ENCODE data around the gene MAN1C1.

DNA sequence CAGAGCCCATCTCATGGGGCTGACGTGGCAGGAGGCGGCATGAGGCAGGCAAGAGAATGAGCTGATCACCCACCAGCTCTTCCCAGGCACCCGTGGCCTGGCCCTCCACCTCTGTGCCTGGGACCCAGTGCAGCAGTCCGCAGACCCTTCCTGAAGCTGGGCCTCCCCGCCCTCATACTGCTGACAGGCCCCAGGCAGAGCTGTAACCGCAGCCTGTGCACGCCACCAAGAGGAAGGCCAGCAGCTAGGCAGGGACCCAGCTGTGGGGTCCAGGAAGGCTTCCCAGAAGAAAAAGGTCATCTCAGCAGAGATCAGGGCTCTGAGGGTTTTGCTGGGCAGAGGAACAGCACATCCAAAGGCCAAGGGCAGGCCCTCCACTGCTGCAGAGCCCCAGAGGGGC lies 193.3 kb downstream of the MAN1C1 start:
- no peak for TF ChIP-seq EZH2phosphoT487 (IDR thresholded peaks at IDR 0.05; ENCODE audit: borderline replicate concordance, low read length)
- TF ChIP-seq, protein P1, sequence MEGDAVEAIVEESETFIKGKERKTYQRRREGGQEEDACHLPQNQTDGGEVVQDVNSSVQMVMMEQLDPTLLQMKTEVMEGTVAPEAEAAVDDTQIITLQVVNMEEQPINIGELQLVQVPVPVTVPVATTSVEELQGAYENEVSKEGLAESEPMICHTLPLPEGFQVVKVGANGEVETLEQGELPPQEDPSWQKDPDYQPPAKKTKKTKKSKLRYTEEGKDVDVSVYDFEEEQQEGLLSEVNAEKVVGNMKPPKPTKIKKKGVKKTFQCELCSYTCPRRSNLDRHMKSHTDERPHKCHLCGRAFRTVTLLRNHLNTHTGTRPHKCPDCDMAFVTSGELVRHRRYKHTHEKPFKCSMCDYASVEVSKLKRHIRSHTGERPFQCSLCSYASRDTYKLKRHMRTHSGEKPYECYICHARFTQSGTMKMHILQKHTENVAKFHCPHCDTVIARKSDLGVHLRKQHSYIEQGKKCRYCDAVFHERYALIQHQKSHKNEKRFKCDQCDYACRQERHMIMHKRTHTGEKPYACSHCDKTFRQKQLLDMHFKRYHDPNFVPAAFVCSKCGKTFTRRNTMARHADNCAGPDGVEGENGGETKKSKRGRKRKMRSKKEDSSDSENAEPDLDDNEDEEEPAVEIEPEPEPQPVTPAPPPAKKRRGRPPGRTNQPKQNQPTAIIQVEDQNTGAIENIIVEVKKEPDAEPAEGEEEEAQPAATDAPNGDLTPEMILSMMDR (conservative IDR thresholded peaks at IDR 0.05; ENCODE audit: low read depth, low read length) = no peak
